HL-60 (cell line): ENCODE results near the gene TGFBR1.
A peak's percentile ranks its signal among the peaks of the same experiment; 100 is the strongest.

Source experiments
- CTCF ChIP-seq: IDR thresholded peaks from one replicate; pipeline ENCODE4 v1.5.1; 2011; ENCODE audit warnings: low read length, control low read depth, inconsistent platforms; ENCODE audit not compliant: insufficient read depth
- POLR2AphosphoS5 ChIP-seq: IDR thresholded peaks from 2 replicates; pipeline ENCODE4 v1.6.1; 2012; ENCODE audit warnings: low read depth
- REST ChIP-seq: IDR thresholded peaks from 2 replicates; pipeline ENCODE4 v1.6.1; 2012; ENCODE audit warnings: low read depth; ENCODE audit not compliant: insufficient replicate concordance
- SPI1 ChIP-seq: IDR thresholded peaks from 2 replicates; pipeline ENCODE4 v1.6.1; 2012; ENCODE audit warnings: low read depth, mild to moderate bottlenecking, borderline replicate concordance

GRCh38 chr9:99058964-99059921 lies 45.7 kb upstream of the TGFBR1 start:
- TF ChIP-seq CTCF = no peak
- peak; percentile 31; the same call in 1 of the 2 replicates for TF ChIP-seq POLR2AphosphoS5
- no peak for TF ChIP-seq REST
- peak; percentile 98 for TF ChIP-seq SPI1
